ACC112 (cell line): ENCODE data around the gene XPO4.
"Not testable (repeated sequence)": the region's sequence is repeated elsewhere in the genome, so short reads cannot be mapped to it uniquely, and the experiment has no call there.

Source experiments
- H2AFZ ChIP-seq: fragments of 200-600 bp; sonication (generic); one replicate; pipeline ENCODE4 v1.6.0; 2017; ENCODE audit warnings: antibody characterized with exemption, low read length; ENCODE audit not compliant: unreplicated experiment
- H3K27ac ChIP-seq: fragments of 200-600 bp; sonication (generic); 2 replicates; pipeline ENCODE4 v1.5.1; 2014; ENCODE audit warnings: low read depth, mild to moderate bottlenecking, antibody characterized with exemption, low read length, moderate library complexity
- H3K27me3 ChIP-seq: fragments of 200-600 bp; sonication (generic); 2 replicates; pipeline ENCODE4 v1.6.1; 2014; ENCODE audit warnings: mild to moderate bottlenecking, antibody characterized with exemption, low read length, moderate library complexity, mixed read lengths; ENCODE audit not compliant: insufficient read depth
- H3K36me3 ChIP-seq: fragments of 200-600 bp; sonication (generic); 2 replicates; pipeline ENCODE4 v1.6.1; 2016; ENCODE audit warnings: mild to moderate bottlenecking, antibody characterized with exemption, low read length, moderate library complexity, mixed read lengths; ENCODE audit not compliant: insufficient read depth
- H3K4me1 ChIP-seq: fragments of 200-600 bp; sonication (generic); one replicate; pipeline ENCODE4 v1.6.1; 2016; ENCODE audit warnings: low read length, mixed read lengths; ENCODE audit not compliant: insufficient read depth, unreplicated experiment, control insufficient read depth
- H3K4me3 ChIP-seq: fragments of 200-600 bp; sonication (generic); 2 replicates; pipeline ENCODE4 v1.5.1; 2014; ENCODE audit warnings: mild to moderate bottlenecking, low read depth, low read length
- H3K79me2 ChIP-seq: fragments of 200-600 bp; sonication (generic); one replicate; pipeline ENCODE4 v1.6.0; 2016; ENCODE audit warnings: low read length; ENCODE audit not compliant: control insufficient read depth, unreplicated experiment, insufficient read depth

XPO4 gene

GRCh38 chr13:20902438-20903163 lies at the start of gene XPO4:
XPO4 (minus strand) TSS chr13:20902746; CDS start chr13:20902738, 8 bp downstream.
- Histone ChIP-seq H2AFZ (peak within 1 kb of the TSS; percentile 97), H3K27me3 (no peaks in the 10 kb centered on the region), H3K79me2 (peaks cover 48% of the 10 kb centered on the region), H3K36me3 (no peaks in the 10 kb centered on the region), H3K4me3 (peak within 1 kb of the TSS; percentile 90), H3K27ac (peak within 1 kb of the TSS; percentile 62), H3K4me1 (peaks cover 9% of the 10 kb centered on the region)

- H3K36me3 ChIP-seq, H2AFZ ChIP-seq, H3K27ac ChIP-seq, H3K4me3 ChIP-seq, H3K79me2 ChIP-seq, H3K4me1 ChIP-seq, H3K27me3 ChIP-seq: not testable (repeated sequence)
These were observed 45.5 kb upstream of the XPO4 start for GRCh38 chr13:20948001-20948400.

- H2AFZ ChIP-seq, result peak overlapping the region; percentile 56
These were observed 43.4 kb upstream of the XPO4 start for GRCh38 chr13:20945952-20946383.

GRCh38 chr13:20942938-20943559 lies 40.5 kb upstream of the XPO4 start:
- Histone ChIP-seq H3K36me3 (no peaks in the 10 kb centered on the region), H3K27ac (peak overlapping the region; percentile 84), H3K27me3 (no peaks in the 10 kb centered on the region), H3K79me2 (no peaks in the 10 kb centered on the region), H3K4me3 (no peak overlapping the region), H2AFZ (no peak overlapping the region), H3K4me1 (peaks cover 15% of the 10 kb centered on the region)

More at GRCh38 chr13:20945952-20946383, 43.4 kb upstream of the XPO4 start:
- Histone ChIP-seq H3K4me3 (peak overlapping the region; percentile 29; the same call in 1 of the 2 replicates), H3K27me3 (no peaks in the 10 kb centered on the region), H3K36me3 (no peaks in the 10 kb centered on the region), H3K79me2 (no peaks in the 10 kb centered on the region), H3K4me1 (peaks cover 5% of the 10 kb centered on the region), H3K27ac (no peak overlapping the region)

- not testable (repeated sequence) for H3K4me3 ChIP-seq, H3K27me3 ChIP-seq, H3K36me3 ChIP-seq, H2AFZ ChIP-seq, H3K79me2 ChIP-seq
- peaks cover 15% of the 10 kb centered on the region for H3K4me1 ChIP-seq
- H3K27ac ChIP-seq, result peak overlapping the region; percentile 38; the same call in 1 of the 2 replicates
These were observed 38.0 kb upstream of the XPO4 start for GRCh38 chr13:20940511-20940910.

GRCh38 chr13:20940083-20940482 lies 37.5 kb upstream of the XPO4 start:
- no peaks in the 10 kb centered on the region for H3K79me2 ChIP-seq
- peak overlapping the region; percentile 38; the same call in 1 of the 2 replicates for H3K27ac ChIP-seq
- H3K4me1 ChIP-seq, result peaks cover 15% of the 10 kb centered on the region
- H3K36me3 ChIP-seq, result no peaks in the 10 kb centered on the region
- no peak overlapping the region for H3K4me3 ChIP-seq
- H3K27me3 ChIP-seq, result no peaks in the 10 kb centered on the region
- peak overlapping the region; percentile 51 for H2AFZ ChIP-seq

- peak overlapping the region; percentile 51 for H2AFZ ChIP-seq
- H3K27ac ChIP-seq, result peak overlapping the region; percentile 38; the same call in 1 of the 2 replicates
- H3K36me3 ChIP-seq, result no peaks in the 10 kb centered on the region
- no peak overlapping the region for H3K4me3 ChIP-seq
- H3K27me3 ChIP-seq, result no peaks in the 10 kb centered on the region
- peaks cover 15% of the 10 kb centered on the region for H3K4me1 ChIP-seq
- no peaks in the 10 kb centered on the region for H3K79me2 ChIP-seq
These were observed 37.1 kb upstream of the XPO4 start for GRCh38 chr13:20939662-20940061.

GRCh38 chr13:20938302-20938701 lies 35.8 kb upstream of the XPO4 start:
- Histone ChIP-seq H3K4me3 (no peak overlapping the region), H3K27me3 (no peaks in the 10 kb centered on the region), H2AFZ (no peak overlapping the region), H3K4me1 (peaks cover 15% of the 10 kb centered on the region), H3K27ac (no peak overlapping the region), H3K79me2 (no peaks in the 10 kb centered on the region), H3K36me3 (no peaks in the 10 kb centered on the region)

GRCh38 chr13:20927596-20928257 lies 25.2 kb upstream of the XPO4 start:
- no peaks in the 10 kb centered on the region for H3K4me1 ChIP-seq
- no peak overlapping the region for H2AFZ ChIP-seq
- H3K27ac ChIP-seq, result no peak overlapping the region
- no peak overlapping the region for H3K4me3 ChIP-seq
- no peaks in the 10 kb centered on the region for H3K36me3 ChIP-seq
- no peaks in the 10 kb centered on the region for H3K27me3 ChIP-seq
- no peaks in the 10 kb centered on the region for H3K79me2 ChIP-seq

- not testable (repeated sequence) for H3K4me1 ChIP-seq, H3K27me3 ChIP-seq, H3K36me3 ChIP-seq, H3K79me2 ChIP-seq, H3K27ac ChIP-seq, H2AFZ ChIP-seq, H3K4me3 ChIP-seq
These were observed 22.8 kb upstream of the XPO4 start for GRCh38 chr13:20925395-20925790.
